DOHH2 (cell line): ENCODE measurements around the gene PCYT1A.

Experiments
- H3F3A ChIP-seq: fragments of 200-600 bp; sonication (generic), shearing (Covaris generic); 2 replicates; pipeline ENCODE4 v1.6.0; 2016; ENCODE audit warnings: antibody characterized with exemption, mild to moderate bottlenecking; ENCODE audit not compliant: control insufficient read depth, insufficient read depth
- H3K27ac ChIP-seq: fragments of 200-600 bp; sonication (generic); 2 replicates; pipeline ENCODE4 v1.5.1; 2014; ENCODE audit warnings: low read depth, mild to moderate bottlenecking, low read length, moderate library complexity
- H3K27me3 ChIP-seq: fragments of 200-600 bp; sonication (generic); 2 replicates; pipeline ENCODE4 v1.6.1; 2014; ENCODE audit warnings: mild to moderate bottlenecking, low read length, mixed read lengths; ENCODE audit not compliant: control insufficient read depth
- H3K36me3 ChIP-seq: fragments of 200-600 bp; sonication (generic); 2 replicates; pipeline ENCODE4 v1.6.1; 2014; ENCODE audit warnings: mild to moderate bottlenecking, low read length, moderate library complexity, mixed read lengths; ENCODE audit not compliant: control insufficient read depth
- H3K4me1 ChIP-seq: fragments of 200-600 bp; sonication (generic); 2 replicates; pipeline ENCODE4 v1.6.1; 2014; ENCODE audit warnings: mild to moderate bottlenecking, low read length, mixed read lengths; ENCODE audit not compliant: control insufficient read depth
- H3K4me2 ChIP-seq: fragments of 200-600 bp; sonication (generic); 2 replicates; pipeline ENCODE4 v1.6.0; 2014; ENCODE audit warnings: mild to moderate bottlenecking, low read length, moderate library complexity
- H3K4me3 ChIP-seq: fragments of 200-600 bp; sonication (generic); 2 replicates; pipeline ENCODE4 v1.5.1; 2014; ENCODE audit warnings: mild to moderate bottlenecking, low read length, mixed read lengths
- H3K79me2 ChIP-seq: fragments of 200-600 bp; sonication (generic); 2 replicates; pipeline ENCODE4 v1.6.1; 2014; ENCODE audit warnings: mild to moderate bottlenecking, low read length, mixed read lengths; ENCODE audit not compliant: control insufficient read depth
- H3K9me2 ChIP-seq: fragments of 200-600 bp; sonication (generic); replicated peaks from 2 replicates; pipeline ENCODE4 v1.6.1; 2014; ENCODE audit warnings: mild to moderate bottlenecking, low read length, mixed read lengths; ENCODE audit not compliant: control insufficient read depth
- H3K9me3 ChIP-seq: fragments of 200-600 bp; sonication (generic); 2 replicates; pipeline ENCODE4 v1.6.1; 2014; ENCODE audit warnings: antibody characterized with exemption, low read length, mixed read lengths; ENCODE audit not compliant: control insufficient read depth, insufficient read depth
- H4K20me1 ChIP-seq: fragments of 200-600 bp; sonication (generic); 2 replicates; pipeline ENCODE4 v1.6.0; 2014; ENCODE audit warnings: low read depth, mild to moderate bottlenecking, antibody characterized with exemption, low read length, moderate library complexity; ENCODE audit not compliant: control insufficient read depth, insufficient read depth
- EZH2phosphoT487 ChIP-seq: fragments of 200-600 bp; sonication (generic); IDR thresholded peaks from 2 replicates; pipeline ENCODE4 v1.6.1; 2017; ENCODE audit warnings: borderline replicate concordance, mild to moderate bottlenecking, antibody characterized with exemption, low read length, moderate library complexity, mixed read lengths
- TF ChIP-seq, protein P1 (sequence below): fragments of 200-600 bp; sonication (generic); IDR thresholded peaks from one replicate; pipeline ENCODE4 v1.5.1; 2014; ENCODE audit warnings: antibody characterized with exemption, mild to moderate bottlenecking, low read depth, low read length; ENCODE audit not compliant: poor library complexity, severe bottlenecking

The PCYT1A gene

GRCh38 chr3:196197524-196197923 lies 90.0 kb downstream of the PCYT1A start:
- Histone ChIP-seq H3K9me2 (no peaks in the 10 kb centered on the region), H4K20me1 (no peaks in the 10 kb centered on the region), H3K4me1 (peaks cover 6% of the 10 kb centered on the region), H3K79me2 (no peaks in the 10 kb centered on the region), H3K4me2 (no peak overlapping the region), H3F3A (no peaks in the 10 kb centered on the region), H3K27ac (no peak overlapping the region), H3K36me3 (no peaks in the 10 kb centered on the region), H3K4me3 (no peak overlapping the region), H3K27me3 (no peaks in the 10 kb centered on the region), H3K9me3 (no peaks in the 10 kb centered on the region)
- TF ChIP-seq, protein P1, sequence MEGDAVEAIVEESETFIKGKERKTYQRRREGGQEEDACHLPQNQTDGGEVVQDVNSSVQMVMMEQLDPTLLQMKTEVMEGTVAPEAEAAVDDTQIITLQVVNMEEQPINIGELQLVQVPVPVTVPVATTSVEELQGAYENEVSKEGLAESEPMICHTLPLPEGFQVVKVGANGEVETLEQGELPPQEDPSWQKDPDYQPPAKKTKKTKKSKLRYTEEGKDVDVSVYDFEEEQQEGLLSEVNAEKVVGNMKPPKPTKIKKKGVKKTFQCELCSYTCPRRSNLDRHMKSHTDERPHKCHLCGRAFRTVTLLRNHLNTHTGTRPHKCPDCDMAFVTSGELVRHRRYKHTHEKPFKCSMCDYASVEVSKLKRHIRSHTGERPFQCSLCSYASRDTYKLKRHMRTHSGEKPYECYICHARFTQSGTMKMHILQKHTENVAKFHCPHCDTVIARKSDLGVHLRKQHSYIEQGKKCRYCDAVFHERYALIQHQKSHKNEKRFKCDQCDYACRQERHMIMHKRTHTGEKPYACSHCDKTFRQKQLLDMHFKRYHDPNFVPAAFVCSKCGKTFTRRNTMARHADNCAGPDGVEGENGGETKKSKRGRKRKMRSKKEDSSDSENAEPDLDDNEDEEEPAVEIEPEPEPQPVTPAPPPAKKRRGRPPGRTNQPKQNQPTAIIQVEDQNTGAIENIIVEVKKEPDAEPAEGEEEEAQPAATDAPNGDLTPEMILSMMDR = no peak
- no peak for TF ChIP-seq EZH2phosphoT487

GRCh38 chr3:196195664-196196265 lies 91.8 kb downstream of the PCYT1A start:
- H3K27me3 ChIP-seq = no peaks in the 10 kb centered on the region
- H3K36me3 ChIP-seq = no peaks in the 10 kb centered on the region
- no peaks in the 10 kb centered on the region for H3F3A ChIP-seq
- no peak overlapping the region for H3K4me3 ChIP-seq
- TF ChIP-seq, protein P1 = no peak
- TF ChIP-seq EZH2phosphoT487 = no peak
- H3K79me2 ChIP-seq = no peaks in the 10 kb centered on the region
- H3K4me1 ChIP-seq = peaks cover 21% of the 10 kb centered on the region
- H4K20me1 ChIP-seq = no peaks in the 10 kb centered on the region
- no peak overlapping the region for H3K27ac ChIP-seq
- H3K4me2 ChIP-seq = no peak overlapping the region
- H3K9me2 ChIP-seq = no peaks in the 10 kb centered on the region
- no peaks in the 10 kb centered on the region for H3K9me3 ChIP-seq

GRCh38 chr3:196194542-196194915 lies 93.0 kb downstream of the PCYT1A start:
- no peak overlapping the region for H3K4me3 ChIP-seq
- TF ChIP-seq EZH2phosphoT487 = no peak
- TF ChIP-seq, protein P1 = no peak
- H3K4me2 ChIP-seq = no peak overlapping the region
- no peaks in the 10 kb centered on the region for H3K36me3 ChIP-seq
- no peak overlapping the region for H3K27ac ChIP-seq
- H3K9me2 ChIP-seq = no peaks in the 10 kb centered on the region
- H3K79me2 ChIP-seq = no peaks in the 10 kb centered on the region
- H3K4me1 ChIP-seq = peaks cover 26% of the 10 kb centered on the region
- no peaks in the 10 kb centered on the region for H3F3A ChIP-seq
- no peaks in the 10 kb centered on the region for H4K20me1 ChIP-seq
- H3K27me3 ChIP-seq = no peaks in the 10 kb centered on the region
- H3K9me3 ChIP-seq = no peaks in the 10 kb centered on the region
